Bronchial epithelial cell (primary cell): ENCODE measurements around the gene AQP9. TPM values are rescaled to one million over a fixed set of nuclear protein-coding genes. Genes with fewer than 3 reads are reported as not detected.

Experiments
- DNase-seq: peaks from one replicate; pipeline ENCODE4 v3.0.0-alpha.2; 2010; ENCODE audit warnings: low read depth
- FAIRE-seq: peaks from 2 replicates; lab custom pipeline; 2011; peaks lifted over from hg19 to GRCh38; lab: Jason Lieb, UNC
- H3K27me3 ChIP-seq: 2 replicates; pipeline ENCODE4 v1.5.1; 2011; ENCODE audit warnings: low read length; ENCODE audit not compliant: control insufficient read depth, insufficient read depth
- H3K36me3 ChIP-seq: 2 replicates; pipeline ENCODE4 v1.5.1; 2011; ENCODE audit warnings: low read length; ENCODE audit not compliant: control insufficient read depth, insufficient read depth
- H3K4me3 ChIP-seq: 2 replicates; pipeline ENCODE4 v1.5.1; 2011; ENCODE audit warnings: mild to moderate bottlenecking, low read depth, low read length, control low read depth
- total RNA-seq: library from RNA; depleted of rRNA; stranded (reverse); fragments of >200 nt; gene quantifications from 2 replicates; pipeline ENCODE4 v1.2.1, GENCODE V29; 2014
- TF ChIP-seq, protein P1 (sequence below): IDR thresholded peaks from 2 replicates; pipeline ENCODE4 v1.5.1; 2011; ENCODE audit warnings: mild to moderate bottlenecking, moderate library complexity, low read length, control low read depth, inconsistent platforms; ENCODE audit not compliant: insufficient read depth, severe bottlenecking

AQP9 gene
- not detected in 2 replicates for total RNA-seq

DNA sequence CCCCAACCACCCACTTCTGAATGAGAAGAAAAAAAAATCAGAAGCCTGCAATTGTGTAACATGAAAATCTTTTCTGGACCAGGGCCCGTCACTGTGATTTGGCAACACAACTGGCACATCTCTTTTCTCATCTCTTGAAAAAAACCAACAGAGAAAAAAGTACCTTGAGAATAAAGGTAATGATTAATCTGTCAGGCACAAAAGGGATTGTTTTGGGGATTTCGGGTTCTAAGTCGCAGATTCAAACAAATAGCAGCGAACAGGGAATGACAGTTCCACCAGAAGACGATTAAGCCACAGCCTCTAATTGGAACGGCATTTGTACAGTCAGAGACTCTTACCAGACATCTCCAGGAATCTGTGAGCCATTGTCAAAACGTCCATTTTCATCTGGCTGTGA lies at the start of gene AQP9:
AQP9 (plus strand) TSS at position 276 of the 400 bp plus-strand sequence. CDS start 185 bp downstream, outside the sequence.
- H3K27me3 ChIP-seq: peaks cover 2% of the 10 kb centered on the region
- DNase-seq (no peak), FAIRE-seq (no peak)
- TF ChIP-seq, protein P1, sequence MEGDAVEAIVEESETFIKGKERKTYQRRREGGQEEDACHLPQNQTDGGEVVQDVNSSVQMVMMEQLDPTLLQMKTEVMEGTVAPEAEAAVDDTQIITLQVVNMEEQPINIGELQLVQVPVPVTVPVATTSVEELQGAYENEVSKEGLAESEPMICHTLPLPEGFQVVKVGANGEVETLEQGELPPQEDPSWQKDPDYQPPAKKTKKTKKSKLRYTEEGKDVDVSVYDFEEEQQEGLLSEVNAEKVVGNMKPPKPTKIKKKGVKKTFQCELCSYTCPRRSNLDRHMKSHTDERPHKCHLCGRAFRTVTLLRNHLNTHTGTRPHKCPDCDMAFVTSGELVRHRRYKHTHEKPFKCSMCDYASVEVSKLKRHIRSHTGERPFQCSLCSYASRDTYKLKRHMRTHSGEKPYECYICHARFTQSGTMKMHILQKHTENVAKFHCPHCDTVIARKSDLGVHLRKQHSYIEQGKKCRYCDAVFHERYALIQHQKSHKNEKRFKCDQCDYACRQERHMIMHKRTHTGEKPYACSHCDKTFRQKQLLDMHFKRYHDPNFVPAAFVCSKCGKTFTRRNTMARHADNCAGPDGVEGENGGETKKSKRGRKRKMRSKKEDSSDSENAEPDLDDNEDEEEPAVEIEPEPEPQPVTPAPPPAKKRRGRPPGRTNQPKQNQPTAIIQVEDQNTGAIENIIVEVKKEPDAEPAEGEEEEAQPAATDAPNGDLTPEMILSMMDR: no peak
- no peaks in the 10 kb centered on the region for H3K36me3 ChIP-seq
- H3K4me3 ChIP-seq: no peak within 1 kb of the TSS

- no peaks in the 10 kb centered on the region for H3K36me3 ChIP-seq
- FAIRE-seq: peak; percentile 79
Measured at GRCh38 chr15:58095415-58095814, 42.8 kb upstream of the AQP9 start.

GRCh38 chr15:58096529-58097084 lies 41.6 kb upstream of the AQP9 start:
- Histone ChIP-seq H3K36me3 (no peaks in the 10 kb centered on the region), H3K27me3 (no peaks in the 10 kb centered on the region), H3K4me3 (no peak overlapping the region)
- DNase-seq (no peak), FAIRE-seq (no peak)
- TF ChIP-seq, protein P1: no peak

More at GRCh38 chr15:58095415-58095814, 42.8 kb upstream of the AQP9 start:
- H3K27me3 ChIP-seq: no peaks in the 10 kb centered on the region
- no peak overlapping the region for H3K4me3 ChIP-seq
- TF ChIP-seq, protein P1: no peak
- DNase-seq: no peak

GRCh38 chr15:58103482-58103881 lies 34.7 kb upstream of the AQP9 start:
- DNase-seq (no peak), FAIRE-seq (no peak)
- no peak overlapping the region for H3K4me3 ChIP-seq
- H3K36me3 ChIP-seq: no peaks in the 10 kb centered on the region
- no peaks in the 10 kb centered on the region for H3K27me3 ChIP-seq
- TF ChIP-seq, protein P1: no peak

DNA sequence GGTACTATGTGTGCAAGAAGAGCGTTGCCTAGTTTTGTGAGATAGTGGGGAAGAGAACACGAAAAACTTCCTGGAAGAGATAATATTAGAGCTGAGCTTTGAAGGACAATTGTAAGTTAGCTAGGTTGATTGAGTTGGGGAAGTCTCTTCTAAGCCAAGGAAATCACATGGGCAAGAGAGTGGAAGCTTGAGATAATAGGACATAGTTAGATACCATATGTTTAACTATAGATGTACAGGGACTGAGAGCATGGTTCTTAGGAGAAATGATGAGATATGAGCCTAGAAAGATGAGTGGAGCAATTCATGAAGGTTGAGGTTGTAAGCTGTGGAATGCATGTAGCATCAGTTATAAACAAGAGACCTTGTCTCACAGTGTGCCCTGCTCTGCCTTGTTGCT lies 30.1 kb upstream of the AQP9 start:
- FAIRE-seq (no peak), DNase-seq (no peak)
- Histone ChIP-seq H3K36me3 (no peaks in the 10 kb centered on the region), H3K4me3 (no peak overlapping the region), H3K27me3 (peaks cover 2% of the 10 kb centered on the region)
- TF ChIP-seq, protein P1: no peak

DNA sequence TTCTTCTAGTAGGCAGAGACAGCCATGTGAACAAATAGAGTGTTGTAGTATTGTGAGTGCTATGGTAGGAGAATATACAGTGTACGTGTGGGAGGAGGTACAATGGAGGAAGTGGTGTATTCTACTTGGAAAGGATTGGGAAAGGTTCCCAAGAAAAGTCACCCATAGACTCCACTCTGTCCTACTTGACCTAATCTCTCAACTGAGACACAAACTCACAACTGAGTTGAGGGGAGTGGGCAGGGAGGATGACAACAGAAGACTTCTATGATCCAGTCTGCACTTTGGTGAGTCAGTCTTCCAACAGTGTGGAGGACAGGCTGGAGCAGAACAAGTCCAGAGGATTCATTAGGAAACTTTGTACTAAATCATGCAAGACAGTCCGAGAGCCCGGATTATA lies 28.8 kb upstream of the AQP9 start:
- Histone ChIP-seq H3K4me3 (no peak overlapping the region), H3K27me3 (peaks cover 2% of the 10 kb centered on the region), H3K36me3 (no peaks in the 10 kb centered on the region)
- FAIRE-seq (no peak), DNase-seq (no peak)
- TF ChIP-seq, protein P1: no peak
